HEK293 (cell line): ENCODE measurements around the gene GMDS.

Source experiments
- CTCF ChIA-PET: fragments of 350-600 bp; formaldehyde crosslinking; extraction: SDS; loops from one replicate; lab custom pipeline; 2021; ENCODE audit warnings: antibody characterized with exemption; lab: Yijun Ruan, JAX
- POLR2A ChIA-PET: fragments of 300-600 bp; formaldehyde crosslinking; extraction: SDS; loops from one replicate; lab custom pipeline; 2020; ENCODE audit warnings: antibody characterized with exemption, inconsistent platforms; lab: Yijun Ruan, JAX
- H3K27ac ChIP-seq: fragments of 200-500 bp; sonication (Bioruptor generic); 2 replicates; pipeline ENCODE4 v1.5.1; 2014; ENCODE audit warnings: low read depth, low read length, control low read depth, inconsistent platforms; ENCODE audit errors: extremely low read depth
- H3K36me3 ChIP-seq, 2 experiments: fragments of 200-500 bp in 1 of 2; sonication (Bioruptor generic) in 1 of 2; 1 replicate in 1 of 2; 2 replicates in 1 of 2; pipeline ENCODE4 v1.5.1; 2014 to 2017; ENCODE audit warnings: inconsistent platforms in 2 of 2, low read length in 2 of 2; ENCODE audit not compliant: control insufficient read depth in 2 of 2, insufficient read depth in 1 of 2
- H3K4me1 ChIP-seq: fragments of 200-500 bp; sonication (Bioruptor generic); 2 replicates; pipeline ENCODE4 v1.5.1; 2014; ENCODE audit warnings: mild to moderate bottlenecking, low read length, inconsistent platforms; ENCODE audit not compliant: control insufficient read depth, insufficient read depth
- H3K4me3 ChIP-seq: 2 replicates; pipeline ENCODE4 v1.5.1; 2011; ENCODE audit warnings: low read depth, mild to moderate bottlenecking, control low read depth, low read length, moderate library complexity
- H3K9me3 ChIP-seq: fragments of 200-500 bp; sonication (Bioruptor generic); 2 replicates; pipeline ENCODE4 v1.5.1; 2014; ENCODE audit warnings: low read depth, low read length, inconsistent platforms; ENCODE audit not compliant: control insufficient read depth, insufficient read depth
- SCRT2 ChIP-seq: fragments of 450-650 bp; formaldehyde crosslinking; IDR thresholded peaks from 2 replicates; pipeline ENCODE4 v1.5.1; 2016; ENCODE audit warnings: missing biosample characterization, missing genetic modification characterization
- SETDB1 ChIP-seq: IDR thresholded peaks from one replicate; pipeline ENCODE4 v1.6.1; 2017; ENCODE audit warnings: mild to moderate bottlenecking, low read length, moderate library complexity, mixed read lengths; ENCODE audit not compliant: insufficient read length
- SP3 ChIP-seq: fragments of 450-650 bp; formaldehyde crosslinking; IDR thresholded peaks from 2 replicates; pipeline ENCODE4 v1.5.1; 2016; ENCODE audit warnings: missing biosample characterization, missing genetic modification characterization
- ZNF10 ChIP-seq: fragments of 450-650 bp; formaldehyde crosslinking; IDR thresholded peaks from 2 replicates; pipeline ENCODE4 v1.5.1; 2017; ENCODE audit warnings: missing biosample characterization, missing genetic modification characterization
- ZNF155 ChIP-seq: fragments of 450-650 bp; formaldehyde crosslinking; IDR thresholded peaks from 2 replicates; pipeline ENCODE4 v1.5.1; 2016; ENCODE audit warnings: missing biosample characterization, missing genetic modification characterization
- ZNF302 ChIP-seq: fragments of 450-650 bp; formaldehyde crosslinking; IDR thresholded peaks from 2 replicates; pipeline ENCODE4 v1.5.1; 2016; ENCODE audit warnings: missing biosample characterization, missing genetic modification characterization, low read depth
- ZNF311 ChIP-seq: fragments of 450-650 bp; formaldehyde crosslinking; IDR thresholded peaks from 2 replicates; pipeline ENCODE4 v1.5.1; 2017; ENCODE audit warnings: missing biosample characterization, missing genetic modification characterization, borderline replicate concordance
- ZNF324 ChIP-seq: fragments of 450-650 bp; formaldehyde crosslinking; IDR thresholded peaks from 2 replicates; pipeline ENCODE4 v1.5.1; 2016; ENCODE audit warnings: missing biosample characterization, missing genetic modification characterization
- ZNF426 ChIP-seq: fragments of 450-650 bp; formaldehyde crosslinking; IDR thresholded peaks from 2 replicates; pipeline ENCODE4 v1.5.1; 2017; ENCODE audit warnings: missing biosample characterization, missing genetic modification characterization, mild to moderate bottlenecking, inconsistent platforms, moderate library complexity
- ZNF558 ChIP-seq: fragments of 450-650 bp; formaldehyde crosslinking; IDR thresholded peaks from 2 replicates; pipeline ENCODE4 v1.5.1; 2016; ENCODE audit warnings: missing biosample characterization, missing genetic modification characterization
- ZNF830 ChIP-seq: fragments of 450-650 bp; IDR thresholded peaks from 2 replicates; pipeline ENCODE4 v1.5.0; 2018; ENCODE audit warnings: missing biosample characterization, missing genetic modification characterization, low read depth, mild to moderate bottlenecking, moderate library complexity
- TF ChIP-seq, protein P1 (sequence below): fragments of 450-650 bp; formaldehyde crosslinking; IDR thresholded peaks from 2 replicates; pipeline ENCODE4 v1.5.1; 2017; ENCODE audit warnings: missing biosample characterization, missing genetic modification characterization
- TF ChIP-seq, protein P2 (sequence below): fragments of 450-650 bp; formaldehyde crosslinking; IDR thresholded peaks from 2 replicates; pipeline ENCODE4 v1.5.1; 2016; ENCODE audit warnings: missing biosample characterization, missing genetic modification characterization
- TF ChIP-seq, protein P3 (sequence below): fragments of 450-650 bp; formaldehyde crosslinking; IDR thresholded peaks from 2 replicates; pipeline ENCODE4 v1.5.1; 2016; ENCODE audit warnings: missing biosample characterization, missing genetic modification characterization

GMDS gene

DNA sequence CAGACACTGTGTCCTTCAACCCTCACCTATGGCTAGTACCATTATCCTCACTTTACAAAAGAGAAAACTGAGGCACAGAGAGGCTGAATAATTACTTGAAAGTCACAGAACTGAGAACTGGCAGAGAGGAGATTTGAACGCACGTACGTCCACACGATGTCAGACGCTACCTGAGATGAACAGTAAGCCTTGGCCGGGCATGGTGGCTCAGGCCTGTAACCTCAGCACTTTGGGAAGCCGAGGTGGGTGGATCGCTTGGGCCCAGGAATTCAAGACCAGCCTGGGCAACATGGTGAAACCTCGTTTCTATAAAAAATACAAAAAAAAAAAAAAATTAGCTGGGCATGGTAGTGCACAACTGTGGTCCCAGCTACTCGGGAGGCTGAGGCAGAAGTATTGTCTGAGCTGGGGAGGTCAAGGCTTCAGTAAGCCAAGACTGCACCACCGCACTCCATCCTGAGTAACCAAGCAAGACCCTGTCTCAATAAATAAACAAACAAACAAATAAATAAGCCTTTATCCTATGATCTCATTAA, 20.5 kb downstream of the GMDS start:
- H3K9me3 ChIP-seq, result no peaks in the 10 kb centered on the region
- POLR2A ChIA-PET, result no interaction called here
- no peak overlapping the region for H3K4me3 ChIP-seq
- H3K27ac ChIP-seq, result no peak overlapping the region
- H3K4me1 ChIP-seq, result peaks cover 11% of the 10 kb centered on the region
- no peaks in the 10 kb centered on the region for H3K36me3 ChIP-seq
- no peak for TF ChIP-seq ZNF830 (tag by site-specific recombination)
- no peak for TF ChIP-seq ZNF324 (tag by site-specific recombination)
- TF ChIP-seq, all 188 proteins: peak for 0
- CTCF ChIA-PET, result interaction anchor here (0.7 to 1.6 kb wide), 3 partner anchors 8 to 52 kb away, joined by 3 to 4 read pairs (median 3); no protein-coding TSS in a partner anchor

DNA sequence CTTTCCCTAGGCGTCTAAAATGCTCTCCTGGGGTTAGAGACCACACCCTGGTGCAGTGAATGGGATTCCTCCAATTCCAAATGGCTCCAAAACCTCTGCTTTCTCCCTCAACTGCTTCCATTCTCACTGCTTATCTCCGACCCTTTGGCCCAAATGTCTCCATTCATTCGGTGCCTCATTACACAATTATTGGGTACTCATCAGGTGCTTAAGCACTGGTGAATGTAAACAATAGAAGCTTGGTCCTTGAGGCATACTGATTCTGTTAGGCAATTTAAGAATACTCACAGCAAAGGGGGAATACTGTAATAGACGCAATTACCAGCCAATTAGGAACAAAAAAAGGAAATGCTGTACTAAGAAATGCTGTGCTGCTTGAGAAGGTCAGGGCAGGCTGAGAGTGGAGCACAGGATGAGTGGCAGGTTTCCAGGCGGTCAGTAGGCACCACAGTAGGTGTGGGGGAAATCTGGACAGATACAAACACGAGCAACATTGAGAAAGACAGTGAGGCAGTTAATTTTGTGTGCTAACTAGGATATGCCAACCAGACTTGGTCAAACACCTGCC, 23.0 kb downstream of the GMDS start:
- H3K4me1 ChIP-seq, result peaks cover 10% of the 10 kb centered on the region
- H3K4me3 ChIP-seq, result no peak overlapping the region
- H3K9me3 ChIP-seq, result no peaks in the 10 kb centered on the region
- POLR2A ChIA-PET, result interaction anchor here (0.8 to 1.1 kb wide), 2 partner anchors 14 to 102 kb away, joined by 3 read pairs; no protein-coding TSS in a partner anchor
- no peak overlapping the region for H3K27ac ChIP-seq
- CTCF ChIA-PET, result interaction anchor here (0.6 to 2.0 kb wide), 3 partner anchors 14 to 412 kb away, joined by 3 to 8 read pairs (median 3); no protein-coding TSS in a partner anchor
- H3K36me3 ChIP-seq, result no peaks in the 10 kb centered on the region
- TF ChIP-seq SP3 (tag by site-specific recombination), result no peak
- TF ChIP-seq, protein P1, sequence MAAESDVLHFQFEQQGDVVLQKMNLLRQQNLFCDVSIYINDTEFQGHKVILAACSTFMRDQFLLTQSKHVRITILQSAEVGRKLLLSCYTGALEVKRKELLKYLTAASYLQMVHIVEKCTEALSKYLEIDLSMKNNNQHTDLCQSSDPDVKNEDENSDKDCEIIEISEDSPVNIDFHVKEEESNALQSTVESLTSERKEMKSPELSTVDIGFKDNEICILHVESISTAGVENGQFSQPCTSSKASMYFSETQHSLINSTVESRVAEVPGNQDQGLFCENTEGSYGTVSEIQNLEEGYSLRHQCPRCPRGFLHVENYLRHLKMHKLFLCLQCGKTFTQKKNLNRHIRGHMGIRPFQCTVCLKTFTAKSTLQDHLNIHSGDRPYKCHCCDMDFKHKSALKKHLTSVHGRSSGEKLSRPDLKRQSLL (tag by site-specific recombination), result no peak
- peak; percentile 78 for TF ChIP-seq SCRT2 (tag by site-specific recombination)
- TF ChIP-seq, protein P2, sequence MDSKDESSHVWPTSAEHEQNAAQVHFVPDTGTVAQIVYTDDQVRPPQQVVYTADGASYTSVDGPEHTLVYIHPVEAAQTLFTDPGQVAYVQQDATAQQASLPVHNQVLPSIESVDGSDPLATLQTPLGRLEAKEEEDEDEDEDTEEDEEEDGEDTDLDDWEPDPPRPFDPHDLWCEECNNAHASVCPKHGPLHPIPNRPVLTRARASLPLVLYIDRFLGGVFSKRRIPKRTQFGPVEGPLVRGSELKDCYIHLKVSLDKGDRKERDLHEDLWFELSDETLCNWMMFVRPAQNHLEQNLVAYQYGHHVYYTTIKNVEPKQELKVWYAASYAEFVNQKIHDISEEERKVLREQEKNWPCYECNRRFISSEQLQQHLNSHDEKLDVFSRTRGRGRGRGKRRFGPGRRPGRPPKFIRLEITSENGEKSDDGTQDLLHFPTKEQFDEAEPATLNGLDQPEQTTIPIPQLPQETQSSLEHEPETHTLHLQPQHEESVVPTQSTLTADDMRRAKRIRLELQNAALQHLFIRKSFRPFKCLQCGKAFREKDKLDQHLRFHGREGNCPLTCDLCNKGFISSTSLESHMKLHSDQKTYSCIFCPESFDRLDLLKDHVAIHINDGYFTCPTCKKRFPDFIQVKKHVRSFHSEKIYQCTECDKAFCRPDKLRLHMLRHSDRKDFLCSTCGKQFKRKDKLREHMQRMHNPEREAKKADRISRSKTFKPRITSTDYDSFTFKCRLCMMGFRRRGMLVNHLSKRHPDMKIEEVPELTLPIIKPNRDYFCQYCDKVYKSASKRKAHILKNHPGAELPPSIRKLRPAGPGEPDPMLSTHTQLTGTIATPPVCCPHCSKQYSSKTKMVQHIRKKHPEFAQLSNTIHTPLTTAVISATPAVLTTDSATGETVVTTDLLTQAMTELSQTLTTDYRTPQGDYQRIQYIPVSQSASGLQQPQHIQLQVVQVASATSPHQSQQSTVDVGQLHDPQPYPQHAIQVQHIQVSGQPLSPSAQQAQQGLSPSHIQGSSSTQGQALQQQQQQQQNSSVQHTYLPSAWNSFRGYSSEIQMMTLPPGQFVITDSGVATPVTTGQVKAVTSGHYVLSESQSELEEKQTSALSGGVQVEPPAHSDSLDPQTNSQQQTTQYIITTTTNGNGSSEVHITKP (tag by site-specific recombination), result peak; percentile 91
- TF ChIP-seq ZNF311 (tag by site-specific recombination), result no peak
- no peak for TF ChIP-seq ZNF558 (tag by site-specific recombination)
- TF ChIP-seq SETDB1, result no peak
- TF ChIP-seq ZNF10 (tag by site-specific recombination), result peak; percentile 96
- TF ChIP-seq ZNF426 (tag by site-specific recombination), result no peak
- TF ChIP-seq, protein P3, sequence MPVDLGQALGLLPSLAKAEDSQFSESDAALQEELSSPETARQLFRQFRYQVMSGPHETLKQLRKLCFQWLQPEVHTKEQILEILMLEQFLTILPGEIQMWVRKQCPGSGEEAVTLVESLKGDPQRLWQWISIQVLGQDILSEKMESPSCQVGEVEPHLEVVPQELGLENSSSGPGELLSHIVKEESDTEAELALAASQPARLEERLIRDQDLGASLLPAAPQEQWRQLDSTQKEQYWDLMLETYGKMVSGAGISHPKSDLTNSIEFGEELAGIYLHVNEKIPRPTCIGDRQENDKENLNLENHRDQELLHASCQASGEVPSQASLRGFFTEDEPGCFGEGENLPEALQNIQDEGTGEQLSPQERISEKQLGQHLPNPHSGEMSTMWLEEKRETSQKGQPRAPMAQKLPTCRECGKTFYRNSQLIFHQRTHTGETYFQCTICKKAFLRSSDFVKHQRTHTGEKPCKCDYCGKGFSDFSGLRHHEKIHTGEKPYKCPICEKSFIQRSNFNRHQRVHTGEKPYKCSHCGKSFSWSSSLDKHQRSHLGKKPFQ, result no peak
- TF ChIP-seq ZNF302 (tag by site-specific recombination), result no peak
- no peak for TF ChIP-seq ZNF155 (tag by site-specific recombination)
